DMS114 treated with DMSO at 0.1 percent for 48 hours (cell line): ENCODE results near the gene CENPA.
A peak's percentile ranks its signal among the peaks of the same experiment; 100 is the strongest.
"Not testable (repeated sequence)": the region's sequence is repeated elsewhere in the genome, so short reads cannot be mapped to it uniquely, and the experiment has no call there.

Experiments used
- DNase-seq: peaks from one replicate; lab custom pipeline; 2025; ENCODE audit not compliant: unreplicated experiment; lab: John Stamatoyannopoulos, UW

The CENPA gene

DNA sequence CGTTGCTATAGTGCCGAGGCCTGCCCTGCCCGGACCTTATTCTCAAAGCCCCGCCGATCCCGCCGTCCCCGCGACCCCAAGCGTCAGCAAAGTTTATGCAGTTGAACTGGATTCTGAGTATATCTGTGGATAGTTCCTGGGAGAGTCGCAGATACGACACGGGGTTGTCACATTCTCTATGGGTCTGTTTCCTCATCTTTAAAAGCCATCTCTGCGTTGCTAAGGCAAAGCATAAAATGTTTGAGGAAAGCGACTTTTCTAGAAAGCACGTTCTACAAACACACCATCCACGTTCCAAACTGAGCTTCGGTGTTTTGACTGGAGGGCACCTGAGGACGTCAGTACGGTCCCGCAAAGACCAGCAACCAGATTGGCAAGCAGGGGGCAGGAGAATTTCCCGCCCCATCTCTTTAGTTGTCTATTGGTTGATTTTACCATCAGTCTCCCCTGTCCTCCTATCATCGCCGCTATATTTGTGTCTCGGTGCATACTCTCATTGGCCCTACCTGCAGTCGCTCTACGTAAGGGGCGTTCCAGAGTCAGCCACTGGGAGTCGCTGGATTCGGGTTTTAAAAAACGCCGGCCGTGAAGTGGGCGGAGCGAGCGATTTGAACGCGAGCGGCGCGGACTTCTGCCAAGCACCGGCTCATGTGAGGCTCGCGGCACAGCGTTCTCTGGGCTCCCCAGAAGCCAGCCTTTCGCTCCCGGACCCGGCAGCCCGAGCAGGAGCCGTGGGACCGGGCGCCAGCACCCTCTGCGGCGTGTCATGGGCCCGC, at the start of gene CENPA:
TSS of gene CENPA (plus strand) at position 626 of the 776 bp plus-strand sequence. CDS start at position 767, 141 bp downstream.
- peak; percentile 99 for DNase-seq

DNA sequence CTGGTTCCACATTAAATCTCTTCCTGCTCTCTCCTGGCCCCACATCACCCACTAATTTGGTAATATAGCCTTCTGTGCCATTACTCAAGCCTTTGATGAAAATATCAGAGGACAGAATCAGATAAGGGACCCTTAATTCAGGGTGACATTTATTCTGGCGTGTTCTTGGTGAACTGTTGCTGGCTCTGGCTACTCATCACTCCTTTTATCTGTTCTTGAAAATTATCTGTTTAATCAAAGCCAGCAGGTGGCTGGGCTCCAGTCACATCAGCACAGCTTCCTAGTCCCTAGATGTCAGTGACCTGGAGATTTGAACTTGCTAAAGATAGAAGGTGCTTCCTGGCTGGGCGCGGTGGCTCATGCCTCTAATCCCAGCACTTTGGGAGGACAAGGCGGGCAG, 48.6 kb upstream of the CENPA start:
- no peak for DNase-seq

DNA sequence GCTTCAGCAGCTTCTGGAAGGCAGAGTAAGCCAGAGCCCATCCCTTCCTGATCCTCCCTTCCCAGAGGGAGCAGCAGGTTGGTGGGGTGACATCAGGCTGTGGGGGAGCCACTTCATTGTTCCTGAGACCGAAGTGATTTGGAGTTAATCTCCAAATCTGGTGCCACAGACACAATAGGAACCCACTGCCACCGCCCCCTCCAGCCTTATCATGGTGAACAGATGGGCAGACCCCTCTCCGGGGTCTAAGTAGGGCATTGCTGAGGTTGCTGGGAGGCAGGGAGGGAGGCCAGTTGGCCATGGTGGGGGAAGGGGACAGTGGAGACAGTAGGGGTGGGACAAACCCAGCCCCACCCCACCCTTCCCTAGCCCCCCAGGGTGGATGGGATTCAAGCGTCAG, 47.4 kb upstream of the CENPA start:
- no peak for DNase-seq

DNA sequence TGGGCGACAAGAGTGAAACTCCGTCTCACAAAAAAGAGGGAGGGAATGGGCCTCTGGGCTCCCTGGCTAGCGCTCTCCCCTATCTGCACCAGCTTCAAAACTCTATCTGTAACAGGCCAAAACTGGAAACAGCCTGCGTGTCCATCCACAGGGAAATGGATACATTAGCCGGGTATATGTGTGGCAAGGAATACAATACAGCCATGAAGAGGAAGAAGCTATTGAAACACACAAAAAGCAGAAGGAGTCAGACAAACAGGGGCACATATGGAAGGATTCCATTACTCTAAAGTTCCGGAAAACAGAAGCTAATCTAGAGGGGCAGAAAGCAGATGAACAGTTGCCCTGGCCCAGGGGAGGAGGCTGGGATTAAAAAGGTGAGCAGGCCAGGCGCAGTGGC, 46.3 kb upstream of the CENPA start:
- DNase-seq = no peak

DNA sequence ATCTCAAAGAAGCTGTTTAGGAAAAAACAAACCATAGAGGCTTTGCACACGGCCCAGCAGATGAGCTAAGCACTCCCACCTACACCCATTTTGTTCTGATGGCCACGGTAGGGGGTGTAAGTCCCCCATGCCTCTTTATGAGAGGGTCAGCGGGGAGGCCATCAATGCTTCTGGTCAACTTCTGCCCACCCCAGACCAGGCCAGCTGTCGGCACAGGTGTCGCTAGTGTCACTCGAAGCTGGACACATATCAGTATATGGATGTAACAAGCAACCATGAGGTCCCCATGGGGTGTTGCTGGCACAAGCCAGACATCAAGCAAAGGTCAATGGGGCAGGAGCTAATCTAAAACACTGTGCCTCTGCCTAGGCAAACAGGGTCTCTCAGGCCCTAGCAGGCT, 45.5 kb upstream of the CENPA start:
- no peak for DNase-seq

DNA sequence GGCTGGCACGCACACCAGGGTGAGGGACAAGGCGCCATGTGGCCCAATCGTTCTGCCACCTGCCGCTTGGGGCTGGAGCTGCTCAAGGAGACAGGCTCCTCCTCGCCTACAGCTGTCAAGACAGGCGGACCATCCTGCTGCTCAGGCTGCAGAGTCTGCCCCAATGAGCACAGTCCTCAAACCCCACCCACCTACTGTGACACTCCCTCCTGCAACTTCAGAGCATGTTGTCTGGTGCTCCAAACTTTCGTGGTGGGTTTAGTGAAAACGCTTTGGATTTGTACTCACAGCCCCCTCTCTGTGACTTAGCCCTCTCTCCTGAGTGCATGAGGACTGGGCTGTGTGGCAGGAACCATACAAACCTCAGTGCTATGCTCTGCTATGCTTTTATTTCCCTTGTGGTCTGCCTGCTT, 45.0 kb upstream of the CENPA start:
- DNase-seq = no peak

DNA sequence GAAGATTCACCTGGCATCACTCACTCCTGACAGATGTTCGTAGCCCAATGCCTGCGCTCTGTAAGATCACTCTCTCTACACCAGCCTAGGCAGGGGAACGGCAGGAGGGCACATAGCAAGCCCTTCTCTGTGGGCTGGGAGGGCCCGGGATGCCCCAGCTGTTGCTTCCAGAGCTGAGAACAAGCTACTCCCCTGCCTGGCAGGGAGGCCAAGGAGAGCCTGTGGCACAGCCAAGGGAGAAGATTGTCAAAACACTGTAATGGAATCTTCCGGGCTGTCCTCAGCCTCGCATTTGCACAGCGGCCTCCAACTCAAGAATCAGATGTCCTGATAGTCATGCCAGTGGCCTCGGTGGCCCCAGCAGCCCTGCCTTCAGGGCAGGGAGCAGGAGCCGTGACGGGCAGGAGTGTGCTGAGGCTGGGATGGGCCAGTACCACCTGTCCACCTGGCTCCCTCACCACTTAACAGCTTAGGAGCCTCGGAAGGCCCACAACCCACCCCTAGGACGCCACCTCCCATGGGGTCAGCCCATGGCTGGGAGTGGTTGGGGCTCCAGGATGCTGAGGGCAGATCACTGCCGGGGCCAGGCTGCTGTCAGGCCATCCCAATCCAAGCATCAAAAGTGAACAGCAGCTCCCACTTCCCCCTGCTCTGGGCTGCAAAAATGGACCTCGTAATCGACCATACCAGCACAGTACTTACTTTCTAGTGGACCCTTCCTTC, 43.6 kb upstream of the CENPA start:
- DNase-seq = no peak

DNA sequence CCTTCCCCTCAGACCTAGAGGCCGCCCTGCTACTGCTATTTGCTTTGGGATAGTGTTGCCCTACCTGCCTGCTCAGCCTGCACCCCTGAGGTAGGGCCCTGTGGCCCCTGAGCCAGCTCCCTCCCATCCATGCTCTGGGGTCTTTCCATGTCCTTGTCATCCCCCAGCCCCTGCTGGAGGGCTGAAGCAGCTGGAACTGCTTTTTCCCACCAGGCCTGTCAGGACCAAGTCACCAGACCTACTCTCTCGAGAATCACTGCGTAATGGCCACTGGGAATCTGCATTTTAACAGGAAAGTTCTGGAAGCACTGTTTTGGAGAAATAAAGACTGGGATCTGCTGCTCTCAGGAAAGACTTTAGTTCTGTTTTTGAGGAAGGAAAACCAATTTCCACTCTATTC, 42.0 kb upstream of the CENPA start:
- DNase-seq = no peak

DNA sequence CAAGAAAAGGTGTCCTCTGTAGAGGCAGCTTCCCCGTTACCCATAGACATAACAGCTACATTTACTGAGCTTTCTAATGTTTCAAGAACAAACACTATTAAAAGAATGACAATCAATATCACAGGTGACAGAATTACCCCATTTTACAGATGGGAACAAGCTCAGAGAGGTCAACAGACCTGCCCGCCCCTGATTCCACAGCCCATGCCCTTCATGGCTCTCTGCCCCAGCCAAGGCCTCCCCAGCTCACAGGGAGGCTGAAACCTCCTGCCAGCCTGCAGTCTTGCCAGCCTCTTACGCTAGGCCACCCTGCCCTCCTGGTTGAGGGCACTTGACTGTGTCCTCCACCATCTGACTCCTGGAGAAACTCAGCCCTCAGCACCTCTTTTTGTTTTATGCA, 40.9 kb upstream of the CENPA start:
- DNase-seq = no peak

DNA sequence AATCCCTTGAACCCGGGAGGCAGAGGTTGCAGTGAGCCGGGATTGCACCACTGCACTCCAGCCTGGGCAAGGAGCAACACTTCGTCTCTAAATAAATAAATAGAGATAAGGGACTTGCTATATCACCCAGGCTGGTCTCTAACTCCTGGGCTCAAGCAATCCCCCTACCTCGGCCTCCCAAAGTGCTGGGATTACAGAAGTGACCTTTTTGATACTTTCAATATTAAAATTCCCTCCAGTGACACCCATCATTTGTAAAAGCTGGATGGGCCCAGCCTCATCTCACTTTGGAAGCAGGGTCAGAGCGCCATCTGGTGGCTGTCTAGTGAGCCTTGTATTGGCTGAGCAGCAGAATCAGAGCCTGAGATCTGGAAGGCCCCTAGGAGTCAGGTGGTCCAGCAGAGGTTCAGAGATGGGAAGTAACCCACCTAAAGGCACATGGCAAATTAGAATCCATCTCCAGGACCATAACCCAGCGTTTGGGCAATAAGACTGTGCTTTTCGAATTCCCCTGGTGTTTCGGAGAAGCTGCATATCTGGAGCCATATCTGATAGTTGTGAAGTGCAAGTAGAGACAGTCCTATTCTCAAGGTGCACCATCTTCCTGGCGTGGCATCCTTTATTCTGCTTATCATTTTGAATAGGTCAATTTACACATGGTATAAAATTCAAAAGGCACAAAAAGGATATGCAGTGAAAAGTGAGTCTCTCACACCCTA, 40.1 kb upstream of the CENPA start:
- peak; percentile 64 for DNase-seq

DNA sequence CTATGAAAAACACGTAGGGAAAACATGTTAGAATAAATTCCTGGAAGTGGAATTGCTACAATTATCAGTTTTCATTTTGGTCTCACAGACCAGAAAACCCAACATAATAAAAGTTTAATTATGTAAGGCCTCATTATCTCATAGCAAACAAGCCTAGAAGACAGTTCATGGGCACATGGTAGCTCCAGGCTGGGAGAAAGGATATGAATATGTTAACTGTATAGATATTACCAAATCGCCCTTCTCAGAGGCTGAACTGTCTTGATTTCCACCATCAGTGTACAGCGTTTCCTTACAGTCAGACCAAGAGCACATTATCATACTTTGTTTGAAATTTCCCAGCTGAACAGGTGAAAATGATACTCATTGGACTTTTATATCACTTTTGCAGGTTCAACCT, 38.9 kb upstream of the CENPA start:
- DNase-seq = no peak

DNA sequence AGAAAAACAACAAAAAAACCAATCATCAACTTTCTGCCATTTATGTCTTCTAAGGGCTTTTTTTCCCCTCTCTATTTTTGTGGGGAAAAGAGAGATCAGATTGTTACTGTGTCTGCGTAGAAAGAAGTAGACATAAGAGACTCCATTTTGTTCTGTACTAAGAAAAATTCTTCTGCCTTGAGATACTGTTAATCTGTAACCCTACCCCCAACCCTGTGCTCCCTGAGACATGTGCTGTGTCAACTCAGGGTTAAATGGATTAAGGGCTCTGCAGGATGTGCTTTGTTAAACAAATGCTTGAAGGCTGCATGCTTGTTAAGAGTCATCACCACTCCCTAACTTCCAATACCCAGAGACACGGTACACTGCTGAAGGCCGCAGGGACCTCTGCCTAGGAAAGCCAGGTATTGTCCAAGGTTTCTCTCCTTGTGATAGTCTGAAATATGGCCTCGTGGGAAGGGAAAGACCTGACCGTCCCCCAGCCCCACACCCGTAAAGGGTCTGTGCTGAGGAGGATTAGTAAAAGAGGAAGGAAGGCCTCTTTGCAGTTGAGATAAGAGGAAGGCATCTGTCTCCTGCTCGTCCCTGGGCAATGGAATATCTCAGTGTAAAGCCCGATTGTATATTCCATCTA, 36.0 kb upstream of the CENPA start:
- not testable (repeated sequence) for DNase-seq

DNA sequence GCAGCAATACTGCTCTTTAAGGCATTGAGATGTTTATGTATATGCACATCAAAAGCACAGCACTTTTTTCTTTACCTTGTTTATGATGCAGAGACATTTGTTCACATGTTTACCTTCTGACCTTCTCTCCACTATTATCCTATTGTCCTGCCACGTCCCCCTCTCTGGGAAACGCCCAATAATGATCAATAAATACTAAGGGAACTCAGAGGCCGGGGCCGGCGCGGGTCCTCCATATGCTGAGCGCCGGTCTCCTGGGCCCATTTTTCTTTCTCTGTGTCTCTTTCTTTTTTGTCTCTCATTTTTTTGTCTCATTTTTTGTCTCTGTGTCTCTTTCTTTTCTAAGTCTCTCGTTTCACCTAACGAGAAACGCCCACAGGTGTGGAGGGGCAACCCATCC, 35.4 kb upstream of the CENPA start:
- DNase-seq = not testable (repeated sequence)

DNA sequence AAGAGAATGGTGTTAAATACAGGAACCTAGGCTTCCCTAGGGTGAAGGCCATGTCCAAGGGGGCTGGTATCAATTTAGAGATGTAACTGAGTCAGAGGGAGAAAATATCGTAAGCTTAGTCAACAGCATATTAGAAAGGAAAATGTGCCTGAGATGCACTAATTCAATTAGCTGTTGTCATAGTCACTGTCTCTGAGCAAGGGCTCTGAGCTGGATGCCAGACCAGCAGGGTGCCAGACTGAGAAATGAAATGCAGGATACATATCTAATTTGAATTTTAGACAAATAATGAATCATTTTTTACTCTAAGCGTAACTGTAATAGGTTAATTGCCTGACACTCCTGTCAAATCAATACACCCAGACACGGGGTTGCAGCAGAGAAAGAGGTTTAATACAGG, 33.2 kb upstream of the CENPA start:
- no peak for DNase-seq

DNA sequence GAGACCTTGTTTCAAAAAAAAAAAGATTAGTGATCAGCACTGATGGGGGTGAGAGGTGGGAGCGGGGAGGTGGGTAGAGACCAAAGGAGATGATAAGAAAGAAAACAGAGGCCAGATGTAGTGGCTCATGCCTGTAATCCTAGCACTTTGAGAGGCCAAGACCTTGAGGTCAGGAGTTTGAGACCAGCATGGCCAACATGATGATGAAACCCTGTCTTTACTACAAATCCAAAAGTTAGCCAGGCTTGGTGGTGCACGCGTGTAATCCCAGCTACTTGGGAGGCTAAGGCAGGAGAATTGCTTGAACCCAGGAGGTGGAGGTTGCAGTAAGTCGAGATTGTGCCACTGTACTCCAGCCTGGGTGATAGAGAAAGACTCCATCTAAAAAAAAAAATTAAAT, 31.3 kb upstream of the CENPA start:
- no peak for DNase-seq

DNA sequence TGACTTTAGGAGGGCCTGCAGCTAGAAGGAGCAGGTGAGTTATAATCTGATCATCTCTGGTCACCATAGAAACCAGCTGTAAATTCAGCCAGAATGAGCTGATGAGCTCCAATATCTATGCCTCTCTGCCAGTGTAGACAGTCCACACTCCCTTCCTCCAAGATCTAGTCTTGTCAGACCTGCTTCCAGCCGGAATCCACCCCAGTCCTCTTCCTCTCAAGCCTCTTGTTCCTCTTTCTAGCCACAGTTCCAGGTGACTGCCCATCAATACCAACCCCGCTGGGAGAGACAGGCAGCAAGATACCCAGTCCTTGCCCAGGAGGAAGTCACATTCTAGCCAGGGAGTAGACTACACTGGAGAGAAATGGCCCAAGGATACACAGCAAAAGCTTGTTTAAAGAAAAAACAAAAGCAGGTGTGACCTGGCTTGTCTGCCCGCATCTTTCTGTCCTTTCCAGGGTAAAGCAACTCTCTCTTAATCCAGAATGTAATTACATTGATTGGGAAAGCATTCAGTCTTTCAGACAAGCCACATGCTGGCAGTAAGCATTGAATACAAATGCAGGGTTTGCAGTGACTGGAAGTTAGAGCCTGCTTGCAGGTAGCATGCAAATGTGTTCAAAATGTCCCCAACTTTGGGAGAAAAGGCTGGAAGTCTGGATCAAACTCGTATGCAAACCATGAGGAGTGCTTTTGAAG, 30.7 kb upstream of the CENPA start:
- DNase-seq = no peak

DNA sequence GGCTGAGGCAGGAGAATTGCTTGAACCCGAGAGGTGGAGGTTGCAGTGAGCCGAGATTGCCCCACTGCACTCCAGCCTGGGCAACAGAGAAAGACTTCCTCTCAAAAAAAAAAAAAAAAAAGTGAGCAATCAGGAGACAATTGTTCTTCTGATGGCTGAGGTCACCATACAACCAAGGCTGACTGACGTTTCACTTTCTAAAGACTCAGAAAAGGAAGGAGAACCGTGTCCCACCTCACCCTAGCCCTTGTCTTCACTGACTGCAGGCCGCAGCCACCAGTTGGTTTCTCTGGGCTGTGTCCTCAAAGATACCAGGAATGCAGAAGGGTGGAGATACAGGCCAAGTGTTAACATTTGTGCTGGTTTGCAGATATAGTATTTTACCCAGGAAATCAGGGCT, 29.5 kb upstream of the CENPA start:
- no peak for DNase-seq

DNA sequence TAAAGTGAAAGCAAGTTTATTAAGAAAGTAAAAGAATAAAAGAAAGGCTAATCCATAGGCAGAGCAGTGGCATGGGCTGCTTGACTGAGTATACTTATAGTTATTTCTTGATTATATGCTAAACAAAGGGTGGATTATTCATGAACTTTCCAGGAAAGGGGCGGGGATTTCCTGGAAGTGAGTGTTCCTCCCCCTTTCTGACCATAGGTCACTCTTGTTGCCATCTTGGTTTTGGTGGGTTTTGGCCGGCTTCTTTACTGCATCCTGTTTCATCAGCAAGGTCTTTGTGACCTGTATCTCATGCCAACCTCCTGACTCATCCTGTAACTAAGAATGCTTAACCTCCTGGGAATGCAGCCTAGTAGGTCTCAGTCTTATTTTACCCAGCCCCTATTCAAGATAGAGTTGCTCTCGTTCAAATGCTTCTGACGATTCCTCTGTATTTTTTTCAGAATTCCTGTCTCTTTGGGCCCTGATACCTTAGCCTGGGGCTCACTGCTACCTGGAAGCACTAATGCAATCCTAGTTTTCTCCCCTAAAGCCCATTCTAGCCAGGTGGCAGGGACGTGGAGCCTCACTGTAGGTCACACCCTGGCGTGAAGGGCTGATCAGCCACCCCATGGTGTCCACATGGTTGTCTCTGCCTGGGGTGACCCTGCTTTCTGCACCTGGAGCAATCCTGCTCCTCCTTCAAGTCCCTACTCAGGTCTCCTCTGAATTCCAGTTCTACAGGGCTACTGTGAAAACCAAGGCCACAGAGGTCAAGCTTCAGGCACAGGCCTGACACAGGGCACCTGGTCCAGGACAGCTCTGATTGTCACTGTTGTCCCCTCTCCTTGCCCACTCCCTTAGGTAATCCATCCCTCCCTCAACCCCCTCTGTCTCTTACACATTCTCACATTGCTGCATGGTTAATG, 27.7 kb upstream of the CENPA start:
- DNase-seq = no peak

DNA sequence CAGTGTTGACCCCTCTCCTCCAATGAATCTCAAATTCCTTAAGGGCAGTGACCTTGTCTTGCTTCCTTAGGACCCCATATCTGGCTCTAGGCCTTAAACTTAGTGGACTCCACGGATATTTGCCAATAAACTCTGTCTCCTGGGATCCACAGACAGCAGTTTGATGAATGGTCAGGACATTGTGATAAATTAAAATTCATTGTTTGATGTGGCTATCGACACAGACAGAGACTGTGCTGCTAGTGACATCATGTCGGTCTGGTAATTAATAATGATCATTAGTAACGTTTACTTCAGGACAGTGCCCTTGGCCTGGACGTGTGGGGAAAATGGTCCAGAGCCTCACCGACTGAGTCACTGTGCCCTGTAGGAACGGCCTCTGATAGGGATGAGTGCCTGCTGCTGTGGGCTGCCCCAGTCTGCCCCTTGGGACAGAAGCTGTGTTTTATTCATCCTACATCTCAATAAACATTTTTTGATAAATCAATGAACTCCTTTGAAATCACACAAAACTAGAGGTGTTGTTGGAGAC, 27.0 kb upstream of the CENPA start:
- DNase-seq = no peak

DNA sequence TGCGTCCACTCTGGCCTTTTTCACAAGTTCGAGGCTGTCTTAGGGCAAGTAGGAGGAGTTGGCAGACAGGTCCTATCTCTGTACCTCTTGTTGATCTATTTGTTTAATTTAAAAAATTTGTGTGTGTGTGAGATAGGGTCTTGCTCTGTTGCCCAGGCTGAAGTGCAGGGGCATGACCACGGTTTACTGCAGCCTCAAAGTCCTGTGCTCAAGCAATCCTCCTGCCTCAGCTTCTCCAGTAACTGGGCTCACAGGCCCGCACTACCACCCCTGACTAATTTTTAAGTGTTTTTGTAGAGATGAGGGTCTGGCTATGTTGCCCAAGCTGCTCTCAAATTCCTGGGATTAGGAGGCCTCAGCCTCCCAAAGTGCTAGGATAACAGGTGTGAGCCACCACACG, 26.0 kb upstream of the CENPA start:
- no peak for DNase-seq
